NCI-H526 treated with DMSO at 0.1 percent for 48 hours (cell line): Measurements from ENCODE around the gene ADGRG1.

Source experiments
- DNase-seq: peaks from one replicate; lab custom pipeline; 2025; lab: John Stamatoyannopoulos, UW

The ADGRG1 gene

GRCh38 chr16:57606147-57606846 lies 22.1 kb upstream of the ADGRG1 start:
- no peak for DNase-seq

GRCh38 chr16:57606847-57607501 lies 21.5 kb upstream of the ADGRG1 start:
- DNase-seq: peak; percentile 31

- no peak for DNase-seq
Observed at GRCh38 chr16:57607676-57608461, 20.6 kb upstream of the ADGRG1 start.

- no peak for DNase-seq
Observed at GRCh38 chr16:57608462-57609113, 19.8 kb upstream of the ADGRG1 start.

GRCh38 chr16:57609541-57610401 lies 18.7 kb upstream of the ADGRG1 start:
- DNase-seq: no peak

- DNase-seq: no peak
Observed at GRCh38 chr16:57610611-57611010, 17.8 kb upstream of the ADGRG1 start.

- DNase-seq: no peak
Observed at GRCh38 chr16:57611181-57611580, 17.2 kb upstream of the ADGRG1 start.

- no peak for DNase-seq
Observed at GRCh38 chr16:57611706-57612105, 16.7 kb upstream of the ADGRG1 start.

GRCh38 chr16:57612494-57612893 lies 15.9 kb upstream of the ADGRG1 start:
- DNase-seq: no peak

GRCh38 chr16:57613514-57613913 lies 14.9 kb upstream of the ADGRG1 start:
- no peak for DNase-seq

GRCh38 chr16:57614536-57614935 lies 13.9 kb upstream of the ADGRG1 start:
- no peak for DNase-seq

GRCh38 chr16:57614944-57615343 lies 13.5 kb upstream of the ADGRG1 start:
- no peak for DNase-seq

GRCh38 chr16:57615813-57616212 lies 12.6 kb upstream of the ADGRG1 start:
- DNase-seq: no peak

- no peak for DNase-seq
Observed at GRCh38 chr16:57616241-57616640, 12.2 kb upstream of the ADGRG1 start.

- no peak for DNase-seq
Observed at GRCh38 chr16:57616876-57617275, 11.6 kb upstream of the ADGRG1 start.

- DNase-seq: no peak
Observed at GRCh38 chr16:57617604-57618111, 10.8 kb upstream of the ADGRG1 start.

GRCh38 chr16:57618296-57619132 lies 9.9 kb upstream of the ADGRG1 start:
- DNase-seq: no peak

- no peak for DNase-seq
Observed at GRCh38 chr16:57619133-57619605, 9.3 kb upstream of the ADGRG1 start.

GRCh38 chr16:57619606-57620334 lies 8.7 kb upstream of the ADGRG1 start:
- DNase-seq: peak; percentile 58
